Panc1 (cell line): Measurements from ENCODE around the gene PEF1.

ENCODE experiments used
- CTCF ChIP-seq: fragments of 450-650 bp; IDR thresholded peaks from 2 replicates; pipeline ENCODE4 v1.5.1; 2017; ENCODE audit warnings: mild to moderate bottlenecking
- POLR2AphosphoS5 ChIP-seq: IDR thresholded peaks from 2 replicates; pipeline ENCODE4 v1.6.1; 2012; ENCODE audit warnings: mild to moderate bottlenecking, low read depth, low read length, moderate library complexity

GRCh38 chr1:31668303-31668883 lies 23.7 kb upstream of the PEF1 start:
- no peak for TF ChIP-seq CTCF
- TF ChIP-seq POLR2AphosphoS5, result no peak
